ENCODE data around the gene SYN1.

The SYN1 gene

DNA sequence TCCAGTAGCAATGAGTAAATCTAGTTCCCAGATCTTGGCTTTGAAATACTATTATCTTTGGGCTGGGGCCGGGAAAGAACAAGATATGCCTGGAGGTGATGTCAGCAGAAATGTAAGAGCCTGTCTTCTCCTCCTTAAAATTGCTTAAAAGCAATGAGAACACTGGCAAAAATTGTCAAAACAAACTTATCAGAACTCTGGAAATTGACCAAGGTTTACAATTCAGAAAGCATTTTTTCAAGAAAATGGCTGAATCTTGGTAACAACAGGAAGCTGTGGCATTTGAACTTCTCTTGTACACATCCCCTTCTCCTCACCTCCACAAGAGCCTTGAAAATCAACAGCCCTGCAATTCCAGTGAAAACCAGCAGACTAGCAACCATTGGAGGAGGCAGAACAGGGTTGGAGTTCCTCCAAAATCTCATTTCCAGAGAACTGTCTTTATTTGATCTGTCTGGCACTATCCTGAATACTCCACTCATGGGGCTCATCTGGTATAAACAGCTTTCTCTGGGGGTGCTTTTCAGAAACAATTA is 23.9 kb downstream of the SYN1 start:
- DNase-seq, result no peak

DNA sequence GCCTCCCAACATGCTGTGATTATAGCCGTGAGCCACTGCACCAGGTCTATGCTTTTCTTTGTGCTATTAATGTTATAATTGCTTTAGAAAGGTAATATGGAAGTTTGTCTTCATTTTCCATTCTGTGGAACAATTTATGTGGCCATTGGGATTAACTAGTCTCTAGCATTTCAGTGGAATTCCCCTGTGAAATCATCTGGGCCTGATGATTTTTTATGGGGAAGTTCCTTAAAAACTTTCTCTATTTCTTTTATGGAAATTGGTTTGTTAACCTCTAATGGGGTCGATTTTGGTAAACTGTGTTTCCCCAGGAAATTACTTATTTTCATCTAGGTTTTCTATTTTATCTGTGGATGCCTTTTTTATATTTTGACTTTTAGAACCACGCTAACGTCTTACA is 26.1 kb downstream of the SYN1 start:
- DNase-seq, result no peak

DNA sequence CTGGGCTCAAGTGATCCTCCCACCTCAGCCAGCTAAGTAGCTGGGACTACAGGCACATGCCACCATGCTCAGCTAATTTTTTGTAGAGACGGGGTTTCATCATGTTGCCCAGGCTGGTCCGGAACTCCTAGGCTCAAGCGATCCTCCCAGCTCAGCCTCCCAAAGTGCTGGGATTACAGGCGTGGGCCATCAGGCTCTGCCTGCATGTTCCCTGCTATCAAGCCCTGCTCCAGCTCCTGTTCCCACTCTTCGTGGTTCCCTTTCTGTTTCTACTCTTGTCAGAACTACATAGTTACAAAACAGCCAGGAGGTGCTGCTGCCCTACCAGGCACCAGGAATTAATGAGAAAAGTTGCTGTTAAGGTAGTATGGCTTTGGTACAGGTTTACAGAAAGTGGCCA is 28.7 kb downstream of the SYN1 start:
- DNase-seq, result no peak

DNA sequence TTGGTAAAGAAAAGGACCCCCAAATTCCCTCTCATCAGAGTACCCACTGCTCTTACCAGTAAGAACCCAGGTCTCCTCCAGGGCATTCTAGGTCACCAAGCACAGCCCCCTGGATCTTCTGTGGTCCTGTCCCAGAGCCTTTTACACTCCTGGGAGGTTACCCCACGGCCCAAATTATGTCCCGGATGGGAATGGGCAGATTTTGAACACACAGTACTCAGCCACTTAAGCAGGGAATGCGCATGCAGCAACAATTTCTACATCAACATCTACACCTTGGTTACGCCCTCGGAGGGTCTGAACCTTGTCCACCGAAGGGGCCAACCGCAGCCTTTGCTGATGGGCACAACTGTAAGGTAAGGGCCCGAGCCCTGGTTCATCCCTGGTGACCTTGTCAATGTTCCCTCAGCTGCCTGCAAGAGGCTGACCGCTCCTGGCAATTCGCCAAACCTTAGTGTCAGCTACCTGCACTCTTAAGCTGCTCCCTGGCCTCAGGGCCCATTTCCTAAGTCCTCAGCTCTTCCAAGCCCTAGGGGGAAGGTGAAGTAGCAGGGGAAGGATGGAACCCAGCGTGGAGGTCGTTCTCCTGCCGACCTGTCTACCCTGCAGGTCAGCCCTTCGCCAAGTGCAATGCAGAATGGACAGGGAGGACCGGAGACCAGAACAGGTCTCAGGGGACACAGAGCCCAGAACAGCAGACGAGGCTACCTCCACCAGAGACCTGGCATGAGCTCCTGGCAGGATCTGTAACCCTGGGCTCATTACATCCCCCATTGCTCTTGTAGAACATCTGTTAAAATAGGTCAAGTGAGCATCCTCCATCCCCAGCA is 31.5 kb downstream of the SYN1 start:
- no peak for DNase-seq

DNA sequence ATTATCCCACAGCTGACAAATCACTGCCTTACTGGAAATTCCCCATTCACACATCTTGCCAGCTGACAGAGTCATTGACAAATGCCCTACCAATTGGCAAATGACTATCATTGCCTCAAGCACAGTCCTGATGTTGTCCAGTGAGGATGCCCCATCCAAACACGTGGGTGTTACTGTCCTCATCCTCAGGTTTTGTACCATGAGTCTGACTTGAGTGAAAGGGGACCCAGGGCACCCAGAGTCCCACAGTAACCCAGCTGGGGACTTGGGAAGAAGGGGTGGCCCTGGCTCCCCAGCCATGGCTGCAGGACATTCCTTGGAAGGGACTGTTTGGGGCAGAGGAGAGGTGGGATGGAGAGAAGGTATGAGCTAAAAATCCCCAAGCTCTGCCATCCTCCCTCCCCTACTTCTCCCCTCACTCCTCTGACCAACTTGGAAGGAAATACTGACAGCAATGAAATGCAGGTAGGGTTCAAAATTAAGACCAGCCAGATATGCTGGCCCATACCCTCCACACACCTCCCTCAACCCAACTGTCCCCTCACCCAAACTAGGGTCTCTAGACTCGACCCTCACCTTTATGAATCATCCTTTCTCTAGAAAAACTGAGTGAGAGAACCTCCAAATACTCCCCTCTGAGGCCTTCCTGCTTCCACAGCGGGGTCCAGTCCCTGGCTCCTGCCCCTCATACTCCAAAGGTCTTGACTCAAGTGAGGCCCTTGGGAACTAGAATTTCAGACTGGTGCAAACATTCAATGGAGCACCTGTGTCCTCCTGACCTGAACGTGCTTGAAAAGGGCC is 32.4 kb downstream of the SYN1 start:
- DNase-seq, result no peak

DNA sequence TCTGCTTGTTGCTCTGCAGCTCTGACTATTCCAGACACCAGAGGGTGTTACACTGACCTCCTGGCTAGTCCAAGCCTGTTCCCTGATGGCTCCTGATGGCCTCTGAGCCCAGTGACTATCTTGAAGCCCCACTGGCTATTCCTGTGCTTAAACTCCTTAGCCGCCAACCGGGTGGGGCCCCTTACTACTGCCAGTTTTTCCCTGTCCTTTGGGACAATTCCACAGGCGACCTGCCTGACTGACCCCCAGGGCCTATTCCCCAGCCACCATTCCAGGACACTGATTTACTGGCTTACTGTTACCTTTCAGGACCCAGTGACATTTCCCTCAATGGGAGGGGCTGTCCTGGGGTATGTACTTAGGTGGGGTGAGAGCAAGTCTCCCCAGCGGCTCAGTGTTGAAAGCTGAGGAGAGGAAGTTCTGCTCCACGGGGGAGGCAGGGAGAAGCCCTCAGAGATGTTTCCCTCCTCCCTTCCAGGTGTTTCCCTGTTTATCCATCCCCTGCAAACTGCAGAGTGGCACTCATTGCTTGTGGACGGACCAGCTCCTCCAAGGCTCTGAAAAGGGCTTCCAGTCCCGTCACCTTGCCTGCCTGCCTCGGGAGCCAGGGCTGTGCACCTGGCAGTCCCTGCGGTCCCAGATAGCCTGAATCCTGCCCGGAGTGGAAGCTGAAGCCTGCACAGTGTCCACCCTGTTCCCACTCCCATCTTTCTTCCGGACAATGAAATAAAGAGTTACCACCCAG is 33.4 kb downstream of the SYN1 start:
- no peak for DNase-seq

DNA sequence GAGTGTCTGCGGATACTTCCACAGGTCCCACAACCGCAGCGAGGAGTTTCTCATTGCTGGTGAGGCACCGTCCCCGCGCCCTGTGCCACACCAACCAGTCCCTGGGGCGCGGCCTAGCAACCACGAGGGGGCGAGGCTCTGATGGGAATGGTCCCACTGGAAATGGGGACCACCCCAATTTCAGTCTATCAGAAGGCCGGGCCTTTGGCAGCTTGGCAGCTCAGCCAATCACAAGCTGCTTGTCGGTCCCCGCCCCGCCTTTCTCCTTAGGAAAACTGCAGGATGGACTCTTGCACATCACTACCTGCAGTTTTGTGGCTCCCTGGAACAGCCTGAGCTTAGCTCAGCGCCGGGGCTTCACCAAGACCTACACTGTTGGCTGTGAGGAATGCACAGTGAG is 34.4 kb downstream of the SYN1 start:
- no peak for DNase-seq

DNA sequence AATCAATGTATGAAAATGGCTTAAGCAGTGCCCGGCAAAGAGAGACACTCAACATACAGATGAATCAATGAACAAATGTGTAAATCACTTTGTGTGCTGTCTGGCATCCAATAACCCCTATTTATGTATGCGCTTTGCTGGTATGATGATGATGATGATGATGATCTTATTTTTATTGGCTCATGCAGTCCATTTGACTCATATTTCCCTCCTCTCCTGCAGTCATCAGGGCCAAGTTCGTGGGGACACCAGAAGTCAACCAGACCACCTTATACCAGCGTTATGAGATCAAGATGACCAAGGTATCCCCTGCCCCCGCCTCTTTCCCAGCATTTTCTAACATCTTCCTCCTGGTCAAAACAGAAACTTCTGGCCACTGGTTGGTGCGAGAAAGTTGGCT is 34.9 kb downstream of the SYN1 start:
- no peak for DNase-seq

- no peak for DNase-seq
These were observed 36.3 kb downstream of the SYN1 start for GRCh38 chrX:47583240-47583861.

- no peak for DNase-seq
These were observed 37.7 kb downstream of the SYN1 start, which contains the start of gene TIMP1 for GRCh38 chrX:47581731-47582647. Gene TIMP1, plus strand, starts transcription at chrX:47582436. Its CDS starts 980 bp downstream, at chrX:47583416.

DNA sequence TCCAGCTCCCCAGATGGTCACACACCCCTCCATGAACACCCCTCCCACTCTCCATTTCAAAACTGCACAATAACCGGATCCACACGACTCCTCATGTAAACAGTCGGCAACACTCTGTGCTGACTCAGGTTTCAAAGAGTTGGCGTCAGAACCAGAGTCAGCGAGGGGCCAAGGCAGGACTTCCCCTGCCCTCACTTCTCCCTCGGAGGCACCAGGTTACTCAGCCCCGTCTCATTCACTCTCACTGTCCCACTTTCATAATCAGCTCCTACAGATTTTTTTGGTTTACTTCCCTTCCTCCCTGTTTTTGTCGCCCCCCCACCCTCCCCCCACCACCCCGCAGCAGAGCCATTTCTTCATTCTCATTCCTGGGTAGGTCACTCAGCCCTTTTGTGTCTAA is 40.1 kb downstream of the SYN1 start:
- DNase-seq, result no peak

GRCh38 chrX:47578692-47579091 is 41.0 kb downstream of the SYN1 start:
- no peak for DNase-seq

- DNase-seq, result no peak
These were observed 41.8 kb downstream of the SYN1 start for GRCh38 chrX:47577901-47578300.

DNA sequence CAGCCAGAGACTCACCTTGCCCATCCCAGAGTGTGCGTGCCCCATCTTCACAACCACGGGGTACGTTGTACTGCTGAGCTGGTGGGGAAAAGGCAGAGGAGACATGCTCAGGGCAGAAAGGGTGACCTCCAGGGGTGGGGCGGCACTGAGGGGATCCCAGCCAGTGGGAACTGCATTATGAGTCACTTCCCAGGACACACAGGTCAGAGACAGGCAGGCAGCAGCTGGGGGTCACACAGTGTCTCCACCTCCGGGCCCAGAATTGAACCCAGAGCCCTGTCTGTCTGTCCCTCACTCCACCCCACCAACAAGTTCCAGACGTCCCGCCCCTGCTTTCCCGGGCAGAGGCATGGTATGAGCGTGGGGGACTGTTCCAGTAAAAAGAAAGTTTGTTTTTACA is 42.2 kb downstream of the SYN1 start:
- DNase-seq, result no peak

DNA sequence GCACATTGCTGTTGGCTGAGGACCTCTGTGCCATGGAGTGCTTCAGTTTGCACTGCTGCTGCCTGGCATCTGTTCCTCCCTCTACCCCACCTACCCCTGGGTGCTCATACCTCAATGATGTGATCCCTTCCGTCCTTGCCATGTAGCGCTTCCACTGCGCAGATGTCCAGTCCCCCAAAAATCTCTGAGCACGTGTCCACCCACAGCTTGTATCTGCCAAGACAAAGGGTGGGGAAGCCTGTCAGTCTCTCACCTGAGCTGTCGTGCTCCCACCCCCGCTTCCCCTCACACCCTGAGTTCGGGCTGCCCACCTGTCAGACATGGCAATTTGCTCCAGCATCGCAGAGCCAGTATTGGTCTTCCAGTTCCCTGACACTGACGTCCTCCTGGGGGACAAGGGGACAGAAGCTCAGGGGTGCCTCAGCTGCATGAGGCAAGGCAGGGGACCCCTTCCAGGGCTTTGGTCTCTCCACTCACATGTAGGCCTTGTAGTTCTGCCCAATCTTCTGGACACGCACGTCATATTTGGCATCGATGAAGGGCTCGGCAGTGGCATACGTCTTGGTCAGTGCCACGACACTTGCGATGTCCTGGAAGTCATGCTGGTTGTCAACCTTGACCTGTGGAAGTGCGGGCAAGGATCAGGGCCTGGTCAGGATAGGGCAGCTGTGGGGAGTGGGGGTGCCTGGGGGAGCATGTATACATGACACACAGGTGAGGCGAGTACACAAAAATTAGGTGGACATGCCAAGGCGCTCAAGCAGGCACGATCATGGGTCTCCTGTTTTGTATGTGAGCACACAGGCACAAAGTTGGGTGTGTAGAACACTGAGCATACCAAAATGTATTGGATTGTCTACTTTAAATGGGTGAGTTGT is 43.4 kb downstream of the SYN1 start:
- no peak for DNase-seq

GRCh38 chrX:47574547-47575301 is 44.9 kb downstream of the SYN1 start:
- DNase-seq, result no peak

GRCh38 chrX:47574076-47574546 is 45.5 kb downstream of the SYN1 start:
- no peak for DNase-seq

GRCh38 chrX:47573341-47574075 is 46.1 kb downstream of the SYN1 start:
- DNase-seq, result no peak
